ENCODE data around the gene NDUFV1.
"Not testable (repeated sequence)": the region's sequence is repeated elsewhere in the genome, so short reads cannot be mapped to it uniquely, and the experiment has no call there.

NDUFV1 gene

DNA sequence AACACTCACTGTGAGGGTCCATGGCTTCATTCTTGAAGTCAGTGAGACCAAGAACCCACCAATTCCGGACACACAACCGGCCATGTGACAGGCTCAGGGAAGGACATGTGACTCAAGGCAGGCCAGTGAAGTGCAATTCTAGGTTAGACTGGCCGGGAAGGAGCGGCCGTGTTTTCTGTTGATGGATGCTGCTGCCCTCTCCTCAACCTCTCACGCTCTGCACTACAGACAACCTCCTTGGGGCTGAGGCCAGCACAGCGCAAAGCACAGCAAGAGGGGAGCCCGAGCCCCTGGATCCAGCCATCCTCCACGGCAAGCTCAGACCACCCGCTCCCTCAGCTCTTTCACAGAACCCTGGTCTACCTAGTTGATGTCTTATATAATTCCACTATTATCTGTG is 20.2 kb downstream of the NDUFV1 start:
- DNase-seq (ENCODE audit: low read depth in 2 of 2, low spot score in 1 of 2): no peak

DNA sequence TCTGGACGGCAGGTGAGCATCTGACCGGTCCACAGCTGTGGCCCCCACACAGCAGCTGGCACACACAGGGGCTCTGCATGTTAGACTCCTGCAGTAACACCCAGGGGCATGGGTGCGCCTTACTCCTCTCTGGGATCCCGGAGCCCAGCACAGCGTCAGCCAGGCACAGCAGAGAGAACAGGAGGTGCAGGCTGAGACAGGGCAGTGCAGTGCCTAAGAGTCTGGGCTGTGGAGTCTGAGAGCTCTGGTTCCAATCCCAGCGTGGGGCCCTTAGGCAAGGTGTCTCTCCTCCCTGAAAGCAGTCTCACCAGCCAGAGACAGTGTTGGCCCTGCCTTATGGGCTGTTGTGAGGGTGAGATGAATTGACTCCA is 20.7 kb downstream of the NDUFV1 start:
- DNase-seq (ENCODE audit: low read depth in 2 of 2, low spot score in 1 of 2): no peak

DNA sequence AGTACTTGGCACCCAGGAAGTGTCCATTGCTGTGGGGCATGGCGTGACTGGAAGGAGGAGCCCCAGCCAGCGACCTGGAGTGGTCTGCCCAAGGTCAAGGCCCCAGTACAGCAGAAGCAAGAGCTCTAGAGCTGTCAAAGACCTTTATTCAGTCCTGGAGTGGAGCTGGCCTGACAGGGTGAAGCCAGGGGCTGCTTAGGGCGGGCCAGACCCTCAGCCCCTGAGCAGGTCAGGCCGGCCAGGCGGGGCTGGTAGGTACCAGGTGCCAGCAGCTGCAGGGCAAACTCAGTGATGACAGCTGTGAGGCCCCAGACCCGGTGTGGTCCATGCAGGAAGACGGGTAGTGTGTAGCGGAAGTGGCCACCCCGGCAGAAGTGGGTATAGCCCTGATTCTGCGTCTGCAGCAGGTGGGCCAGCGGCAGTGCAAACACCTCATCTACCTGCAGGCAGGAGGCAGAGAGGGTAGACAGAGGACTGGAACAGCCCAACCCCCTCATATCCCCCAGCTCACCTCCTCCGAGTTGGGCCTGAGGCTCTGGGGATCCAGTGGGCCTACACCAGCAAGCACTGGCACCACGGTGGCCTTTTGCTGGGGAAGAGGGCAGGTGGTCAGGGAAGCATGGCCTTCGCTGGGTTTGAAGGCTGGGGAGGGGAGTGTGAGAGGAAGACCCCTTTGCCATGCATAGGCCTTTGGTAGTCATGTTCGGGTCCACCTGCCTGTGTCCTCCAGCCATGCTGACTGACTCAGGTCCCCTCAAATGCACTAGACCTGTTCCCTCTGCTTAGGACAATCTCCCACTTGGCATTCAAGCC is 21.3 kb downstream of the NDUFV1 start:
- DNase-seq (ENCODE audit: low read depth in 2 of 2, low spot score in 1 of 2): no peak

DNA sequence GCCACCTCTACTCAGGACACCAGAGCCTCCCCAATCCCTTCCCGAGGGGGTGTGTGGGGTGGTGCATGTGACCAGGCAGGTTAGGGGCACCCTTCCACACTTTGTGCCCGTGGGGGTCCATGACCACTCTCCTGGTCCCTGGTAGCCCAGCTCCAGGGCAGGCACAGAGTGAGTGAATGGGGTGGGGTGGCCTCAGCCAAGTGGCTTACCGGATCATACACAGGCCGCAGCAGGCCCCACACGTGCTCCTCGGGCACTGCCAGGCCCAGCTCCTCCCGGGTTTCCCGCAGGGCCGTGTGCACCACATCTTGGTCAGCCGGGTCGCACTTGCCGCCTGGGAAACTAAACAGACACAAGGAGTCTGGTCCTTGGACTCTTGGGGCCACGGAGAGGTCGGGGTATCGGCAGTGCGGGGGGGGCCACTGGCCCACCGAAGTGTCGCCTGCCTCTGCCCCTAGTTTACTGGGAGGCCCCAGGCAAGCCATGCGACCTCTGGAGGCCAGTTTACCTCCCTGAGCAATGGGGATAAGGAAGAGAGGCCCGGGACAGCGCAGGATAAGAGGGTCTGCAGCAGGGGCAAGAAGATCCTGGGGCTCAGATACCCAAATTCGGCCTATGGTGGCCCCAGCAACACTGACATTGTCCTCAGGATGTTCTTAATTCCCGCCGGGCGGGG is 22.1 kb downstream of the NDUFV1 start:
- no peak for DNase-seq (ENCODE audit: low read depth in 2 of 2, low spot score in 1 of 2)

DNA sequence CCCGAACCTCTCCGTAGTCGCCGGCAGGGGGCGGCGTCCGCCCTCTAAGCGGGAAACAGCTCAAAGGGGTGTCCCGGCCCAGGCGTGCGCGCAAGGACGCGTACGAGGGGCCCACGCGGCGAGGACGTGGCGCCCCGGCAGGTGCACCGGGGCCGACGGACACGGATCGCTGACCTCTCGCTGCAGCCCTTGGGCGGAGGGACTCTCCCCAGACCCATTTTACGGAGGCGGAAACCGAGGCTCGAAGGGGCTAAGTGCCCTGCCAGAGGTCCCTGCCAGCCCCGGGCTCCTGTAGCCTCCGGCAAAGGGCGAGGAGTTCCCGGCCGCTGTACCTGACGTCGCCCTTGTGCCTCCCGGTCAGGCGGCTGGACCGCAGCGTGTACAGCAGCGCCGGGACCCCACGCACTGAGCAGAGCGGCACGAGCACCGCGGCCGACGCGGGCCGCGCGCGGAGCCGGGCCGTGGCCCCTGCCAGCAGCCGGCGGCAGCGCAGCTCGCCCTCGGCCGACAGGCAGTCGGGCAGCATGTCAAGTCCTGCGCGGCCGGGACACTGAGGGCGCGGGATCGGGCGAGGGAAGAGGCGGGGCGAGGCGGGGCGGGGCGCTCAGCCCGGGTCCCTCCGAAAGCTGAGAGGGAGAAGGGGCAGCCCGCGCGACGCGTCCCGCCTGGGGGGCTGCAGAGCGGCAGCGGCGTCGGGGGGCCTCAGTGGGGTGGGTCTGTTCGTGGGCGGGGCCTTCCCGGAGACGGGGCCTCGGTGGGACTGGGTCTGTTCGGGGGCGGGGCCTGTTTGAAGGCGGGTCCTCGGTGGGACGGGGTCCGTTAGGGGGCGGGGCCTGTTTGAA is 22.9 kb downstream of the NDUFV1 start, which contains the start of gene NUDT8:
TSS of gene NUDT8 (minus strand) at position 552 of the 842 bp plus-strand sequence. CDS start at position 526, 26 bp downstream.
- DNase-seq (ENCODE audit: low read depth in 2 of 2, low spot score in 1 of 2): peak; percentile 77 to 78

DNA sequence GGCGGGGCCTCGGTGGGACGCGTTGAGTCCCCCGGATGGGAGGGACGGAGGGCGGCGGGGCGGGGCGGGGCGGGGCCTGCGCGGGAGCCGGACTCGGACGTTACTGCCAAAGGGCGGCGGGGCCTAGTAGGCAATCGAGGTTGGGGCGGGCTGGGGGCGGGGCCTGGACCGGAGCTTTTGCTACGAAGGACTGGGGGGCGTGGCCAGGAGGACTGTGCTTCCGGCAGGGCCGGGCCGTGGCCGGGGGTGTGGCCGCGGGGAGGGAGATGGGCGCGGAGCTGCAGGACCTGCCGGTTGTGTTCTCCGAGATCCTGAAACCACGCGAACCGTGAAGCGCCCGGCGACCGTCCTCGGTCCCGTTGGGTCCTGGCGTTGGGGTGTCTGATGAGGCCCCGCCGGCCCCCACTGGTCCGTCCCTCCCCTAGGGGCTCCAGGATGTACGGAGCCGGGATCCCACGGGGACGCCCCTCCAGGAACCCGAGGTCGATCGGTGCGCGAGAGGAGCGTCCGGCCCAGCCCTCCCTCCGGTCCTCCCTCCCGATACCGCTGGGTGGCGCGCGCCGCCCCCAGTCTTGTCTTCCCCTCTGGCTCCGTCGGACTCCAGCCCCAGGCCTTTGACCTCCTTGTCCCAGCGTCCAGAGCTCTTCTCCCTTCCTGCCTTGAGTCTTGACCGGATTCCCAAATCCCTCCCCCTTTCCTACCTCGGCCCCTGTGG is 23.6 kb downstream of the NDUFV1 start:
- peak; percentile 94 for DNase-seq (ENCODE audit: low read depth in 2 of 2, low spot score in 1 of 2)

DNA sequence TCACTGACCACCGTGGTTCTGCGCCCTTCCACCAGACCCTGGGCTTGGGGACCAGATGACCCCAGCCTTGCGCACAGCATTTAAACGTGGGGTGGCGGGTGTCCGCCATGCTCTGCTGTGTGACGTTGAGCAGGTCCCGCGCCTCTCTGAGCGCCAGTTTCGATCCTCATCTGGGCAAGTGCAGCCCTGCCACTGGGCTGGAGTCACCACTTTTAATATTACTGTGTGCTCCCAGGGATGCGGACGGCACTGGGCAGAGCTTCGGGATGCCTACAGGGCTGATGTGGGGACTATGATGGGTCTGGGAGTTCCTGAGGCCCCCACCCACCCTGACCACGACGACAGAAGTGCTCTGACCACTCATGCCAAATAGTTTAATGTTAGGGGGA is 24.2 kb downstream of the NDUFV1 start:
- no peak for DNase-seq (ENCODE audit: low read depth in 2 of 2, low spot score in 1 of 2)

DNA sequence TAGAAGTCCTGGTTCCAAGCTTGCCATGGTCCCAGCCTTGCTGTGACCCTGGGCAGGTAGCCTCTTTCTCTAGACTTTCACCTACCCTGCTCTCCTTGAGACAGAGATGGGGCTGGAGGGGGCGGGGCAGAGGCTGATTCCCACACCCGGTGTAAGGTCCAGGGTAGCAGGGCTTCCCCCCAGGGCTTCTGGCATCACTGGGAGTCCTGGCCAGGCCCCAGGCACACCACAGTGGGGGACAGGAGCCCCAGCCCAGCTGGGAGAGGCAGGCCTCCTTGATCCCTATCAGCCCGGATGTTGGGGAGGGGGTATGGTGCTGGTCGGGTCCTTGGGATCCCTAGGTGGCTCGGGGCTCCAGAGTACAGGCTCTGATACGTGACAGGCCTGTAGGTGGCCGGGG is 24.7 kb downstream of the NDUFV1 start:
- no peak for DNase-seq (ENCODE audit: low read depth in 2 of 2, low spot score in 1 of 2)

DNA sequence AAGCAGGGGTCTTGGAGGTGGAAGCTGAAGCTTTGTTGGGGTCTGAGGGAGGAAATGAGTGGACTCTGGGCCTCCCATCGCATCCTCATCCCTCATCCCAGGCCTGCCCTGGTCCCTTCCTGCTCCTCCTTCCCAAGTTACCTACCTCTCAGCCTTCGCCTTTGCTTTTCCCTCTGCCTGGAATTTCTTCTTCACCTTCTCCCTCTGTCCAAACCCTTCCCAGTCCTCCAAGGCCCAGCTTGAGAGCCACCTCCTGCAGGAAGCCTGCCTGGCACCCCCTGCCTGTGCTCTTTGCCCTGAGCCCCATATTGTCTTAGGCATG is 25.1 kb downstream of the NDUFV1 start:
- DNase-seq (ENCODE audit: low read depth in 2 of 2, low spot score in 1 of 2): no peak

DNA sequence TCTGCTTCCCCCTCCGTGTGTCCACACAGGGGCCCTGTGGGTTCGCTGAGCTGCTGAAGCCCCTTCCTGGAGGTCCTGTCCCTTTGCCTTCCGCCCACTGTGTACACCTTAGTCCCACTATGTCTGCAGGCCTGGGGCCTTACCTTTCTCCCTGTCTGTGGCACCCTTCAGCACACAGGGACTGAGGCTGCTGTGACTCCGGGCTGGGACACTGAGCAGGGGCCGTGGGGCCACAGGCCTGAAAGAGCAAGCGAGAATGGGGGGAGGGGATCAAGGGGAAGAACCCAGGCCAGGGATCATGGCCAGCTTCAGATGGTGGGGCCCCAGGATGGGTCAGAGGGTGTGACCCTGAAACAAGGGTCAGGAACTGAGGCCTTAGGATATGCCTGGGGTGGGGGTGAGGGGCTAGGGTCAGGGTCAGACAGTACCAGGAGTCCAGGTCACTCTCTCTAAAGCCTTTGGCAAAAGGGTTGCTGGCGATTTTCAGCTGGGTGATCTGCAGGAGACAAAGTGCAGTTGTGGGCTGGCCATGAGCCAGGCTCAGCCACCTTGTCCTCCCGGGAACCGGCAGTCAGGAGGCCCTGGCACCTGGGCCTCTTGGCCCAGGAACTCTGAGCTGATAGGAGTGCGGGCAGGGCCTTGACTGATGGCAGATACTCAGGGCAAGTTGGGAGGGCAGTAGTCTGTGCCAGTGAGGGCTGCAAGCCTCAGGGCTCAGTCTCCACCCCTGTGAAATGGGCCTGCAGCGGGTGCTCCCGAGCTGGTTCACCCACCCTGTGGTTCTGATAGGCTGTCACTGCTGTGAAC is 25.6 kb downstream of the NDUFV1 start:
- DNase-seq (ENCODE audit: low read depth in 2 of 2, low spot score in 1 of 2): no peak

DNA sequence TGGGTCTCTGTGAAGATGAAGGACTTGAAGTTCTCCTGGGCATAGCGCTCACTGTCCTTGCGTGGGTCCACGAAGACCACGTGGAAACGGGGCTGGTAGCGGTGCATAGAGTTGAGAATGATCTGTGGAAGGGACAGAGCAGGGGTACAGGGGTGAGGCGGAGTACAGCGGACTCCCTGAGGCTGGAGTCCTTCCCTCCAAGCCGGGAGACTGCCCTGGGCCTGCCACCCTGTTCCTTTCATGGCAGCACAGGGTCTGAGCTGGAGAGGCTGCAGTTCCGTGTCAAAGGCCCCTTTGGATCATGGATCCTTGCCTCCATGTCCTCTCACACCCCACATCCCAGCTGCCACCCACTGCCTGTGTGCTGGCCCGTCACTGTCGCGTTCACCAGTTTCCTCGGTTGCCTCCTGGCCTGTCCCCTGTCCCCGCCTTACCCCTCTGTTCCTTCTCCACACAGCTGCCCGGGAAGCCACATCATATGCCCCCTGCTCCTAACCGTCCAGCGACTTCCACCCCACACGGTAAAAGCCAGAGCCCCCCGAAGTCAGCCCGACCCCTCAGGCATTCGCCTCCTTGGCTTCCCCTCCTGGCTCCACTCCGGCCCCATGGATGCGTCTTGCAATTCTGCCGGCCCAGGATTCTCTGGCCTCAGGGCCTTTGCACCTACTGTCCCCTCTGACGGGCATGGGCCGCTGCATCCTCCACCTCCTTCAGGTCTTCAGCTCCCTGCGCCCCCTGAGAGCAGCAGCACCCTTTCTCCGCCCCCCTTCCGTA is 26.4 kb downstream of the NDUFV1 start:
- no peak for DNase-seq (ENCODE audit: low read depth in 2 of 2, low spot score in 1 of 2)

DNA sequence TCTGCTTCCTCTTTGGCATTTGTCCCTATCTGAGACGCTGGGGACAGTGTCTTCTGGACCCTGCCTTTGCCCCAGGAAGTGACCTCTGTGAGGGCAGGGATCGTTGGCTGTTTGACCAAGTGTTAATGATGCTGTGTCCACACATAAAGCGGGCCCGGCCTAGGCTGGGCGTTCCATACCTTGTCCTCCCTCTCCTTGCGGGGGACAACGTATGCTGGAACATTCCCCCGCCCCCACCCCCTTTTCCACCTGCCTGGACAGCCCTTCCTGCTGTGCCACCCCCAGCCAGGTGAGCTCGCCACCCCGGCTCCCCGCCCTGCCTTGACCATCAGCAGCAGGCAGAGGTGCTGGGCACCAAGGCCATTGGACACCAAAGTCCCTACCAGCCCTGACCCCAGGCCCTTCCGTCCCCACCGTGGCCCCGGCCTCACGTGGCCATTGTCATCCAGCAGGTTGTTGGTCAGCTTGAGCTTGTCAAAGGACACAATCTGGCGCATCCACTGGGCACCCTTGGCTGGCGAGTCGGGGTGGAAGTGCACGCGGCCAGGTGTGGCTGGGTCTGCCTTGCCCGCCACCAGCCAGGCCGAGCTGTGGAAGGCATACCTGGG is 27.1 kb downstream of the NDUFV1 start:
- DNase-seq (ENCODE audit: low read depth in 2 of 2, low spot score in 1 of 2): no peak

DNA sequence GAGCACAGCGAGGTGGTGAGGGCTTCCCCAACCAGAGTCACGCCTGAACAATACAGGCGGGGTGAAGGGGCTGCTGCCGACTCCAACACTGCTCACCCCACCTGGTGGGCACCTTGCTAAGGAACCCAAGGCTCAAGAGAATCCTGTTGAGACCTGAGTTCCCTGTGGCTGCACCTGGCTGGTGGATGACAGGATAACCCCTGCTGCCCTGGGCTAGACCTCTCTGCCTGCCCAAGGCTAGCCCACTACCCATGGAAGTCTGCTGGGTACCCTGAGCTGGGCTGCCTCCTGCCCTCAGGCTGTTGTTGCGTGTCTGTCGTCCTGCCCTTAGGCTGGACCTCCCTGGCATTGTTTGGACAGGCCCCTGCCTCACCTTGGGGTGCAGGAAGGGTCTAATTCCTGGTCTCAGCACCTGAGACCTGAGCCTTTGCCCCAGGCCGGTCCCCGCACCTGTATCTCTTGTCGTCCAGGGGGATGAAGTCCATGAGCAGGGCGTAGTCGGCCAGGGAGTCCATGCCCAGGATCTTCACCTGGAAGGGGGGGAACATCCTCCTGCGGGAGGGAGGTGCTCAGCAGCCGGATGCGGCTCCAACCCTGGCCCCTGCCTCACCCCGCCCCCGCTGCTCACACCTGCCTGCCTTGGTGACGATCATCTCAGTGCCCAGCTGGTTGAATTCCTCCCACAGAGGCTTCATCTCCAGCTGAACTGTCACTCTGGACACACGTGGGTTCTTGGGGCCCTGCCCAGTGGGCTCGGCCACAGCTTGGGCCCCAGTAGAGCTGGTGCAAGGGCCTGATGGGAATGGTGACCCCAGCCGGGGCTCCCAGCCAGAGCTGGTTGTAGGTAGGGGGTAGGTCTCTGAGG is 27.9 kb downstream of the NDUFV1 start:
- DNase-seq (ENCODE audit: low read depth in 2 of 2, low spot score in 1 of 2): no peak

DNA sequence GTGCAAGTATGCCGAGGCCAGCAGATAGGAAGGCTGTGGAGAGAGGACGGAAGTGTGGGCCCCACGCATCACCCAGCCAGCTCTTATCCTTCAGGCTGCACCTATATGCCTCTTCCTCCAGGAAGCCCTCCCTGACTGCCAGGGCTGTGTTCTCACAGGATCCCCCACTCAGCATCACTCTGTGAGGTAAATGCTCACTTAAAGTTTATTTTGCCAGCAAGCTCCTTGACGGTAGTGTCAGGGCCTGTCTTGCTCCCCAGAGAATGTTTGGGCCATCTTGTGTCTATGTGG is 28.4 kb downstream of the NDUFV1 start:
- DNase-seq (ENCODE audit: low read depth in 2 of 2, low spot score in 1 of 2): no peak

DNA sequence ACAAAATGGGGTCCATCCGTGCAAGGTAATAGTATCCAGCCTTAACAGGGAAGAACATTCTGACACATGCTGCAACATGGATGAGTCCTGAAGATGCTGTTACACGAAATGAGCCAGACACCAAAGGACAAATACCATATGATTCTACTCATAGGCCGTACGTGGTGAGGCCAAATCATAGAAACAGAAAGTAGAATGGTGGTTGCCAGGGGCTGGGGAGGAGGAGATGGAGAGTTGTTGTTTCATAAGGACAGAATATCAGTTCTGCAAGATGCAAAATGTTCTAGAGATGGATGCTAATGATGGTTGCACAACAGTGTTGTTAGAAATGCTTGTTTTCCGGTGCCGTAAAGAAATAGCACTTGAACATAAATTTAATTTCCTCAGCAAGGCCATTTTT is 30.2 kb downstream of the NDUFV1 start:
- no peak for DNase-seq (ENCODE audit: low read depth in 2 of 2, low spot score in 1 of 2)

DNA sequence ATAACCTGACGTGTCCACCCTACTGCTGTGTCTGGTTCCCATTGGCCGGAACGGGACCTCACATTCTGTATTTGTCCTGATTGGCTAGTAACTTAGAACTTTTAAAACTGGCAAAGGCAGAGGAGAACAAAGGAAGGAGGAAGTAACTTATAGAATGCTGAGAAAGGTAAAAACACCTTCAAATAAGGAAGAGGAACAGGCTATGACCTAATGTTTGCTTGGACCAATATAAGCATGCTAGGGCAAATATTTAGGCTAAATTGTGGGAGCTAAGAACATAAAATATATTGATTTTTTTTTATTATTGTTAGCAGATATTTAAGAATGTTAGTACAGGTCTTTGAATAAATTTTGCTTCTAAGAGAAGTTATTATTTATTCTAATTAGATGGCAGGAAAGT is 30.7 kb downstream of the NDUFV1 start:
- not testable (repeated sequence) for DNase-seq (ENCODE audit: low read depth in 2 of 2, low spot score in 1 of 2)

DNA sequence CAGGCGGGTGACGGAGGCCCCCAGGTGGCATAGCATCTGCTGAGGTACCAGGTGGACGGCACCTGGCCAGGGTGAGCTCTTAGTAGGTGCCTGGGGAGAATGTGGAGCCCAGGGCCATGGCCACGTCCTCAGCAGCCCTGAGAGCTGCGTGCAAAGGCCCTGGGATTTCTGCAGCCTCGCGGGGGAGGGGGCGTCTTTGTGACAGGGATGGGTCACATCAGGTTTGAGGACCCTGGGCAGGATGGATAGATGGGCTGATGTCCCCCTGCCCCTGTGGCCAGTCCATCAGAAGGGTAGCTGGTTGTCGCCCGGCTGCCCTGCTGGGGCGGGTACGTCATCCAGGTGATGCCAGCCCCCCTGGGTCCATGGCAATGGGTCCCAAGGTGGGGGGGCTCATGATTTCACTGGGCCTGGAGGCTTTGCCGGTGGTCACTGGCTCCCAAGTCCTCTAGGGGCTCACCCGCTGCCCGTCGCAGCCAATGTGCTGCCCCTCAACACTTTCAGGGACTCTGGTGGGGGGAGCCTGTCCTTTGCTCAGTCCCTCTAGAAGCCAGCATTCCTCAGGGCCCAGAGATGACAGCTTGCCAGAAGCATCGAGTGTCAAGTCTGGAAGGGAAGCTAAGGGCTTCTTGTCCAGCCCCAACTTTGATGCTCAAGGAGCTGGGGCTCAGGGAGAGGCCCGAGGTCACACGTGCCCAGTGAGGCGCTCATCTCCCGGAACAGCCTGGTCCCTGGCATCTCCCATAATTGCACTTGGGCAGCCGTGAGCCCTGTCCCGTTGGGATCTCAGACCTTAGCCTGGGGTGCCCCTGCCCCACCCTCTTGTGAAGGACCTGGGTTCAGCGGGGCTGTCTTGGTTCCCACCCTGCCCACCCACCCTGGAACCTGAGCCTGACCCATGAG is 32.0 kb downstream of the NDUFV1 start:
- DNase-seq (ENCODE audit: low read depth in 2 of 2, low spot score in 1 of 2): no peak

DNA sequence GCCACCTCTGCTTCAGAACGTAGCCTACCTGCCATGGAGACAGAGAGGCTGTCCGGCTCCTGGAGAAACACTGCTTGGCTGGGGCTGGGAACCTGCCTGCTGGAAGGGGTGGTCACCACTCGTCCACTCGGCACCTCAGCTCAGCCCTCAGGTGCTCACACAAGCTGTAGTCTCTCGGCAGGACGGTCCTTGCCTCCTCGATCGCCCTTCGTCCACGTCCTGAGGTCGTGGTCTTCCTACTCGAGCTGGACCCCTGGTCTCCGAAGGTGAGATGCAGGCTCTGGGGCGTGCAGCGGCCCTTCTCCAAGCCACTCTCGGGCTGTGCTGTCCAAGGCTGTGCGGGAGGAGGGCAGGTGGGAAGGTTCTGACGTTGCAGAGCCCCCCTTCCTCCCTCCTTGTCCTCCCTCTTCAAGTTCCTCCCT is 32.7 kb downstream of the NDUFV1 start, which contains the start of gene TBX10:
TSS of gene TBX10 (minus strand) at position 326 of the 422 bp plus-strand sequence. CDS start at position 35, 291 bp downstream.
- no peak for DNase-seq (ENCODE audit: low read depth in 2 of 2, low spot score in 1 of 2)

All from stimulated activated CD8-positive, alpha-beta memory T cell treated with anti-CD3 and anti-CD28 coated beads, Interleukin-4, amount 100 ng/mL, for 4 hours (primary cell).